Hepatocyte (in vitro differentiated cells): Measurements from ENCODE around the gene HSBP1L1.

Source experiments
- EZH2 ChIP-seq: fragments of 200-600 bp; sonication (generic); IDR thresholded peaks from 2 replicates; pipeline ENCODE4 v1.6.1; 2016; ENCODE audit warnings: antibody characterized with exemption, mild to moderate bottlenecking, borderline replicate concordance
- EZH2phosphoT487 ChIP-seq: fragments of 200-600 bp; sonication (generic); IDR thresholded peaks from one replicate; pipeline ENCODE4 v1.6.1; 2018; ENCODE audit warnings: antibody characterized with exemption, mild to moderate bottlenecking, low read depth, moderate library complexity; ENCODE audit not compliant: unreplicated experiment, severe bottlenecking
- TF ChIP-seq, protein P1 (sequence below): fragments of 200-600 bp; sonication (generic); IDR thresholded peaks from 2 replicates; pipeline ENCODE4 v1.5.1; 2016; ENCODE audit warnings: antibody characterized with exemption, mild to moderate bottlenecking; ENCODE audit not compliant: poor library complexity

DNA sequence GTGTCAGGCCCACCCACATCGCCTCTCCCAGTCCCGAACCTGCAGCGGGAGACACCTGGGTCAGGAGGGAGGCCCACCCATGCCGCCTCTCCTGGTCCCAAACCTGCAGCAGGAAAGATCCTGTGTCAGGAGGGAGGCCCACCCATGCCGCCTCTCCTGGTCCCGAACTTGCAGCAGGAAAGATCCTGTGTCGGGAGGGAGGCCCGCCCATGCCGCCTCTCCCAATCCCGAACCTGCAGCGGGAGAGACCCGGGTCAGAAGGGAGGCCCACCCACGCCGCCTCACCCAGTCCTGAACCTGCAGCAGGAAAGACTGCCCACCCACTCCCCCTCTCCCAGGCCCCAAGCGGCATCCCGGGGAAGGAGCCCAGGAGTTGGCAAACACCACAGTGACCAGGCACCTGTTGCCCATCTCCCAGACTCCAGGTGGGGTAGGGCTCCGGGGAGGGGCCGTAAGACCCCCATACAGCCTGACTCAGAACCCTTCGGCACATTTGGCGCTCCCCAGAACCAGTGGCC lies 20.8 kb upstream of the HSBP1L1 start:
- TF ChIP-seq EZH2phosphoT487: no peak
- no peak for TF ChIP-seq EZH2
- TF ChIP-seq, protein P1, sequence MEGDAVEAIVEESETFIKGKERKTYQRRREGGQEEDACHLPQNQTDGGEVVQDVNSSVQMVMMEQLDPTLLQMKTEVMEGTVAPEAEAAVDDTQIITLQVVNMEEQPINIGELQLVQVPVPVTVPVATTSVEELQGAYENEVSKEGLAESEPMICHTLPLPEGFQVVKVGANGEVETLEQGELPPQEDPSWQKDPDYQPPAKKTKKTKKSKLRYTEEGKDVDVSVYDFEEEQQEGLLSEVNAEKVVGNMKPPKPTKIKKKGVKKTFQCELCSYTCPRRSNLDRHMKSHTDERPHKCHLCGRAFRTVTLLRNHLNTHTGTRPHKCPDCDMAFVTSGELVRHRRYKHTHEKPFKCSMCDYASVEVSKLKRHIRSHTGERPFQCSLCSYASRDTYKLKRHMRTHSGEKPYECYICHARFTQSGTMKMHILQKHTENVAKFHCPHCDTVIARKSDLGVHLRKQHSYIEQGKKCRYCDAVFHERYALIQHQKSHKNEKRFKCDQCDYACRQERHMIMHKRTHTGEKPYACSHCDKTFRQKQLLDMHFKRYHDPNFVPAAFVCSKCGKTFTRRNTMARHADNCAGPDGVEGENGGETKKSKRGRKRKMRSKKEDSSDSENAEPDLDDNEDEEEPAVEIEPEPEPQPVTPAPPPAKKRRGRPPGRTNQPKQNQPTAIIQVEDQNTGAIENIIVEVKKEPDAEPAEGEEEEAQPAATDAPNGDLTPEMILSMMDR: no peak
